Activated CD8-positive, alpha-beta memory T cell treated with anti-CD3 and anti-CD28 coated beads, Interleukin-2, amount 50 U/mL, for 1 hour (primary cell): ENCODE results near the gene ATIC.

Source experiments
- DNase-seq: peaks from one replicate; pipeline ENCODE4 v3.0.0-alpha.2; 2020; ENCODE audit errors: extremely low read depth

The ATIC gene

DNA sequence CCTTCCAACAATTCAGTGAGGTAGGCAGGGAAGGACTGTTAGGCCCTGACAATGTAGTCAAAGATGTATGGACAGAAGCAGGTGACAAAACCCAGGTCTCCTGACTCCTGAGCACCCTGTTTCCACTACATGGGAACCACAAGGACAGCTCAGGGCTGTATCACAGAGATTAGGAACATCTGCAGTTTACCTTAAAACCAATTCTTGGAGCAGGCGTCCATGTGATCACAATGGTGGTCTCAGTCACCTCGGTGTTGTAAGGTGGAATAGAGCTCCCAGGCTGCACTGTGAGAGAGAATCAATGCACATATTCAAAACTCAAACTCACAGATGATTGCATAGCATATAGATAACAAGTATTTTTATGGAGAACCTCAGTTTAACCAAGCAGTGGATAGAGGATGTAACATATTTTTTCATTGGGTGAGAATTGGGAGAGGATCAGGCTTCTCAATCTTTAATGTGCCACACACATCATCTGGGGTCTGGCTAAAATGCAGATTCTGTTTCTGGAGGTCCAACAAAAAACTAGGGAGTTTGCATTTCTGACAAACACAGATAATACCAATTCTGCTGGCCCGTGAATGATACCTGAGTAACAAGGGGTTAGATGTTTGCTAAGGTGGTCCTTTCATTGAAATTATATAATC is 87.3 kb downstream of the ATIC start:
- DNase-seq, result no peak
